IMR-90 (cell line): ENCODE measurements around the gene SMC5.

Source experiments
- CEBPB ChIP-seq: IDR thresholded peaks from 2 replicates; pipeline ENCODE4 v1.6.1; 2012; ENCODE audit warnings: low read depth, low read length, improper control_type of control experiment
- CHD1 ChIP-seq: IDR thresholded peaks from 2 replicates; pipeline ENCODE4 v1.6.1; 2012; ENCODE audit warnings: low read depth, low read length, improper control_type of control experiment
- MAFK ChIP-seq: IDR thresholded peaks from 2 replicates; pipeline ENCODE4 v1.6.1; 2012; ENCODE audit warnings: low read depth, low read length, improper control_type of control experiment
- MXI1 ChIP-seq: IDR thresholded peaks from 2 replicates; pipeline ENCODE4 v1.6.1; 2012; ENCODE audit warnings: low read depth, mild to moderate bottlenecking, low read length, moderate library complexity, borderline replicate concordance
- NFE2L2 ChIP-seq: fragments of 150-350 bp; IDR thresholded peaks from 2 replicates; pipeline ENCODE4 v1.6.1; 2016; ENCODE audit warnings: low read depth, mild to moderate bottlenecking, low read length
- POLR2A ChIP-seq: IDR thresholded peaks from 2 replicates; pipeline ENCODE4 v1.6.1; 2012; ENCODE audit warnings: mild to moderate bottlenecking, low read depth, low read length
- RCOR1 ChIP-seq: IDR thresholded peaks from 2 replicates; pipeline ENCODE4 v1.6.1; 2012; ENCODE audit warnings: mild to moderate bottlenecking, low read length, improper control_type of control experiment; ENCODE audit not compliant: insufficient replicate concordance
- RFX5 ChIP-seq: IDR thresholded peaks from 2 replicates; pipeline ENCODE4 v1.8.0; 2012; ENCODE audit warnings: low read depth, mild to moderate bottlenecking, low read length, moderate library complexity
- SMC3 ChIP-seq: fragments of 150-350 bp; IDR thresholded peaks from 2 replicates; pipeline ENCODE4 v1.6.1; 2016; ENCODE audit warnings: low read depth, mild to moderate bottlenecking, antibody characterized with exemption, low read length, moderate library complexity
- USF2 ChIP-seq: fragments of 150-350 bp; IDR thresholded peaks from 2 replicates; pipeline ENCODE4 v1.6.1; 2017; ENCODE audit warnings: mild to moderate bottlenecking, antibody characterized with exemption, low read length, low read depth
- TF ChIP-seq, protein P1 (sequence below): conservative IDR thresholded peaks from 2 replicates; pipeline ENCODE4 v1.5.1; 2012; ENCODE audit warnings: mild to moderate bottlenecking, low read depth, low read length, improper control_type of control experiment

- TF ChIP-seq SMC3 (no peak), NFE2L2 (no peak), MAFK (no peak), POLR2A (no peak), CEBPB (no peak), CHD1 (no peak), USF2 (no peak), RFX5 (no peak), RCOR1 (no peak), MXI1 (no peak)
- TF ChIP-seq, protein P1, sequence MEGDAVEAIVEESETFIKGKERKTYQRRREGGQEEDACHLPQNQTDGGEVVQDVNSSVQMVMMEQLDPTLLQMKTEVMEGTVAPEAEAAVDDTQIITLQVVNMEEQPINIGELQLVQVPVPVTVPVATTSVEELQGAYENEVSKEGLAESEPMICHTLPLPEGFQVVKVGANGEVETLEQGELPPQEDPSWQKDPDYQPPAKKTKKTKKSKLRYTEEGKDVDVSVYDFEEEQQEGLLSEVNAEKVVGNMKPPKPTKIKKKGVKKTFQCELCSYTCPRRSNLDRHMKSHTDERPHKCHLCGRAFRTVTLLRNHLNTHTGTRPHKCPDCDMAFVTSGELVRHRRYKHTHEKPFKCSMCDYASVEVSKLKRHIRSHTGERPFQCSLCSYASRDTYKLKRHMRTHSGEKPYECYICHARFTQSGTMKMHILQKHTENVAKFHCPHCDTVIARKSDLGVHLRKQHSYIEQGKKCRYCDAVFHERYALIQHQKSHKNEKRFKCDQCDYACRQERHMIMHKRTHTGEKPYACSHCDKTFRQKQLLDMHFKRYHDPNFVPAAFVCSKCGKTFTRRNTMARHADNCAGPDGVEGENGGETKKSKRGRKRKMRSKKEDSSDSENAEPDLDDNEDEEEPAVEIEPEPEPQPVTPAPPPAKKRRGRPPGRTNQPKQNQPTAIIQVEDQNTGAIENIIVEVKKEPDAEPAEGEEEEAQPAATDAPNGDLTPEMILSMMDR: no peak
Observed at GRCh38 chr9:70298245-70298771, 39.5 kb downstream of the SMC5 start.
